NCI-H2171 (cell line): ENCODE results near the gene LINC01488.

Experiments used
- DNase-seq: peaks from one replicate; lab custom pipeline; 2025; lab: John Stamatoyannopoulos, UW

Gene LINC01488

GRCh38 chr11:69463995-69464960 is 17.2 kb upstream of the LINC01488 start:
- DNase-seq: no peak

DNA sequence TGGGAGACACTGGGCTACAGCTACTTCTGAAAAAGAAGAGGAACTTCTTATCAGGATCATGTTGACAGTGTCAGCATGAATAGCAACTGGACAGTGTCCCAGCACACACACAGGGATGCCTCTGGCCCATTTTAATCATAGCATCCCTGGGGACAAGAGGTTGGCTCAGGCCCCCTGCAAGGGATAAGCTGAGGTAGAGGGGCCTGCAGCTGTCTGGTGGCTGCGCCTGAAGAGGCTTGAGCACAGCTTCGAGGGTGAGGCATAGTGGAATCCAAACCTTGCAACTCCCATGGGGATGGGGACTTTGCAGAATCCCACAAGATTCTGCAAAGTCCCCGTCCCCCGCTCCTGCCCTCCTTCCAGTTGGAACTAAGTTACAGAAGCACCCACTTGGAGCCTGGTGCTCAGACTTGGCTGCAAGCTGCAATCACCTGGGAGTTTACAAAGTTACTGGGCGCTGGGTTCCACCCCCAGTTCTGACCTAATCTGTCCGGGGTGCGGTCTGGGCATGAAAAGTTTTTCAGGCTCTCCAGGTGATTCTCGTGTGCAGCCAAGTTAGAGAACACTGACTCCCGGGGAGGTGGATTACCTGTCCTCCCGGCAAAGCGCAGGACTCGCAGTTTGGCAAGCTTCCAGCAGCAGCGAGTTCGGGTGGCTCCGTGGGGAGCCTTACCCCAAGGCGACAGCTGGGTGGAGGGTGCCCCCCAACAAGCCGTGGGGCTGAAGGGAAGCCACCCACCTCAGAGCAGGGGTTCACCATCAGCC is 16.0 kb upstream of the LINC01488 start:
- no peak for DNase-seq

- no peak for DNase-seq
These were observed 15.4 kb upstream of the LINC01488 start for GRCh38 chr11:69466039-69466438.

DNA sequence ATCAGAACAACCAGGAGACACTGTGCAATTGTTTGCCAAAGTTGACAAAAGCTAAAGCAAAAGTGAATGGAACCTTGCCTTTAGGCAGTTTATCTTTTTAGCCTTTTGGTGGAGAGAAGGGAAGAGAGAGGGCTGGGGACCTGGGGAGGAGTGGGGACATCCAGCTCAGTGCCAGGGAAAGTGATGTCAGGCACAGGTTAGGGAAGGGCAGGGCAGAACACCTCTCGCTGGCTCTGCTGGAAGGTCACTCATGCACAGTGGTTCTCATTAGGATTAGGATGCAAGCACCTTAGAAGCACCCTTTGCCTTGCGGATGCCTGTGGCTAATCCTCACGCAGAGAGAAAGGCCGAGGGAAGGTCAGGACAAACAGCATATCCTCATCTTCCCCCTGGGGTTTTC is 14.3 kb upstream of the LINC01488 start:
- no peak for DNase-seq

DNA sequence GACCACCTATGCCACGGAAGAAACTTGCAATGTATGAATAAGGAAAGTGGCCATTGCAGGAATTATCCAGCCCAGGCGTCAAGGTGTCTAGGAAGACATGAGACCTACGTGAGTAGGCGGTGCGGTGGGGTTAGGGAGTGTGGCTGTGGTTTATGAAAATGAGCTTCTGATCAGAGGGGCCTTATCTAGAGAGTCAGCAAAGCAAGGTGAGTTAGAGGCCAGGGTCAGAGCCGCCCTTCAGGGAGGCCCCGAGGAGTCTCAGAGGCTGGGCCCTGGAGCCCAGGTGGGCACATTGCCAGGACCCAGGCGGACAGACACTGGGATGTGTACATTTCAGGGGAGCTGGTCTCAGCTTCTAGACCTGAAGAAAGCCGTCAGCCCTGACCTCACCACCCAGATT is 13.8 kb upstream of the LINC01488 start:
- no peak for DNase-seq

- no peak for DNase-seq
These were observed 13.2 kb upstream of the LINC01488 start for GRCh38 chr11:69468221-69468620.

- no peak for DNase-seq
These were observed 12.3 kb upstream of the LINC01488 start for GRCh38 chr11:69468911-69469885.

DNA sequence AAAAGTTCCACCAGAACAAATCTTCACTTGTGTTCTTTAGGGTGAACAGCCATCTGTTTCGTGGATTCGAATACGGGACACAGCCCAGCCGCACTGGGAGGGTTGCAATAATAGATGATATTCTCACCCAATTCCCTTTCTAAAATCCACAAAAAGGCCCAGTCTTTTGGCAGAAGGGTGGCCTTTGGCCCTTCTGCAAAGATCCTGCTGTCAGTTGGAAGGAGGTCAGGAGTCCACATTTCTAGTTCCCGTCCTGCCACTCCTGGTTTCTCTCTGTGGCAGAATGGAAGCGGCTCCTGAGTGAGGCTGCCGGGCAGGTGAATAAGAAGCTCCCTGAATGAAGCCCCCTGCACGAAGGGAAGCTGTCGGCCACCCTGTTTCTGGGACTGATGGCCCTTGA is 11.2 kb upstream of the LINC01488 start:
- no peak for DNase-seq

- DNase-seq: no peak
These were observed 10.4 kb upstream of the LINC01488 start for GRCh38 chr11:69470793-69471728.

DNA sequence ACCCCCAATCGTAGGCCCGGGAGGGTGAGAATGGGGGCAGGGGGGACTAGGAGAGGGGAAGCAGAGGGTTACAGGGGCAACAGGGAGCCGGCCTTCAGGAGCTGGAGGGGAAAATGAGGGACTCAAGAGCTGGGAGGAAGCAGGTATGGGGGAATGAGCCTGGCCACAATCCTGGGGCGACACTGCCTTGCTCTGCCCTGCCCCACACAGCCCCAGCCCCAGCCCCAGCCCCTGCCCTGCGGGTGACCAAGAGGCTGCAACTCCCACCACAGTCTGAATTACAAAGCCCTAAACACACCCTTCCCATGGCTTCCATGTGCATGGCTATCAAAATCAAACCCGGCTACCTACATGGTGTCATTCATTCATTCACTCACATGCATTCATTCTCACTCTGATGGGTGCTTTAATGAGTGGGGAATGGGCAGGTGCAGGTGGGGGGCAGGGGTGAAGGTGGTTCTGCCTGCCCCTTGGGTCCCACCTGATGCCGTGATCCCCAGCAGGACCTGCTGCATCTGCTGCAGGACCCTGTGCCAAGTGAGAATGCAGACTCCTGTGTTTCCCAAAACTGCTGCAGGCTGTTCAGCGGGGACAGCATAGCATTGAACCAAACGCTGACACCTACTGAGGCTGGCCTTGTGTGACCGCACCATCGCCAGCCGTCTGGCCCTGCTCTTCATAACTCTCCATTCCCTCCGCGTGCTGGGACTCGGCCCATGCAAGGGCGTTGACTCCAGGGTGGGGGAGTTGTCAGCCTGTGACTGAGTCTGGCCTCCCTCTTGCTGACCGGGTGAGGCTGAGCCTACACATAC is 9.5 kb upstream of the LINC01488 start:
- DNase-seq: no peak

DNA sequence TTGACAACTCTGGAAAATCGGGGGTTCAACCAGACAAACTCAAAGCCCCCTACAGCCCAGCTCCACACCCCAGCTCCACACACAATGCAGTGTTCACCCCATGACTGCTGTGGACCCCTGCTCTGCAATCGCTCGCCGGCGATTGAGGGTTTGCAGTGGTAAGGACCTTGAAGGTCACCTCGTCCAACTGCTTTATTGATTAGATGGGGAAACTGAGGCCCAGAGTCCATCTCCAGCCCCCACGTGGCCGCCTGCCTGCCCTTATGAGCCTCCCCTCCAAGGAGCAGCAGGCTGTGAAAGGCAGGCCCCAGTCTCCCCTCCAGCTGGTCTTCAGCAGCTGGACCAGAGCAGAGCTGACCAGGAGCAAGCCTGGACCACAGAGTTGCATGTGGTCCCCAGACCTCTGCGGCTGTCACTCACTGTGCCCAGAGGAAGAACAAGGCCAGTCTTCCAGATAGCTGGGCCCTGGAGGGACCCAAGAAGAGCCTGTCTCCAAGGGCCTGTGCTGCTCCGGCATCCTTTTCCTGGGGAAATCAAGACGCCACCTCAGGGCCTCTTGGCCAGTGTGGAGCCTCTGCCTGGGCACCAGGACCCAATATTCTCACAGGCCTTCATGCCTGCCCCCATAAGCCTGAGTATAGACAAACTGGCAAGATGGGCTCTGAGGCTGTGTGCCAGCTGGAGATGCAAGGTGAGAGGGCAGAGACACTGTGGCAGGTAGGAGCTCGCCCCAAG is 8.8 kb upstream of the LINC01488 start:
- DNase-seq: no peak

GRCh38 chr11:69473276-69473845 is 8.1 kb upstream of the LINC01488 start:
- no peak for DNase-seq

- no peak for DNase-seq
These were observed 6.7 kb upstream of the LINC01488 start for GRCh38 chr11:69474736-69475135.

- no peak for DNase-seq
These were observed 6.2 kb upstream of the LINC01488 start for GRCh38 chr11:69475141-69475865.

GRCh38 chr11:69475866-69476471 is 5.5 kb upstream of the LINC01488 start:
- DNase-seq: no peak

DNA sequence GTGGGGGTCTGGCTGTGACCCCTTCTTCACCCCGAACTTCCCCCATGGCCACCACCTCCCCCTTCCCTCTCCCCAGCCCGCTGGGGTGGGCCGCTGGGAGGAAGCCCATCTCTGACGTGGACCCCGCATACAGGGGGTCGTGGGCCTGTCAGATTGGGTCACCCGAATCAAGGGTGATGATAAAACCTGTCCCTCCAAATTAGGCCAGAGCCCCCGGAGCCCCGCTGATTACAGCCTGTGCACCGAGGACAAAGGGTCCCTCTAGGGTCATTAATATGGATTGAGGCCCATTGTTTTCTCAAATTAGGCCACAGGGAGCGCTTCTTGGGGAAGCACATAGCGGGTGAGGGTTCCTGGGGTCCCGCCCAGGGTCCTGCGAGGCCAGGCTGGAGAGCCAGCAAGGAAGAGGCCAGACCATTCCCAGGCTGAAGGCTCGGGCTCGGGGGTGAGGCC is 4.9 kb upstream of the LINC01488 start:
- no peak for DNase-seq

DNA sequence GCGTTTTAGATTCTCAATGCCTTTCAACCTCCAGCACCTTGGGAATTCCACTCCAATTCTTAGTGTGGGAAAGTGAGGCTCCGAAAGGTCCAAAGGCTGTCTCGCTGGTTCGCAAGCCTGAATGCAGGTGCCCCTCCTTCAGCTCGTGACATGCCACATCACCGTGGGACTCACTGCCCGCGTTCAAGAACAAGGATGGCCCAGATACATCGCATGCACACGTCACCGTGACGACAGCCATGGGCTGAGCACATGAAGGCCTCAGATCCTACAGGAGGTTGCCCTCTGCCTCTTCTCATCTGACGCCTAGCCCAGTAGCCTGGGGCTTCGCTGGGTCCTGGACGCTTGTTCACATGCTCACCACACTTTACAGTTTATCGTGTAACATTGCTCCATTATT is 4.4 kb upstream of the LINC01488 start:
- no peak for DNase-seq
